GM23338 (cell line): Measurements from ENCODE around the gene CLEC4E. TPM values are rescaled to one million over a fixed set of nuclear protein-coding genes. Genes with fewer than 3 reads are reported as not detected.
A peak's percentile ranks its signal among the peaks of the same experiment; 100 is the strongest.
"Not testable (repeated sequence)": the region's sequence is repeated elsewhere in the genome, so short reads cannot be mapped to it uniquely, and the experiment has no call there.

ENCODE experiments used
- ATAC-seq: fragments of 200-7000 bp; cut with Tn5 transposase; 3 replicates; pipeline ENCODE4 v1.9.1; 2020
- DNase-seq: peaks from one replicate; pipeline ENCODE4 v3.0.0-alpha.2; 2015; ENCODE audit warnings: low spot score
- H2AFZ ChIP-seq: fragments of 200-600 bp; sonication (generic); 2 replicates; pipeline ENCODE4 v1.8.0; 2016; ENCODE audit warnings: antibody characterized with exemption, mild to moderate bottlenecking, moderate library complexity
- H3F3A ChIP-seq: fragments of 200-600 bp; sonication (generic); replicated peaks from 2 replicates; pipeline ENCODE4 v1.8.0; 2017; ENCODE audit warnings: antibody characterized with exemption, mixed run types, low read depth
- H3K27ac ChIP-seq: fragments of 200-600 bp; sonication (generic); 2 replicates; pipeline ENCODE4 v1.6.1; 2016; ENCODE audit warnings: low read depth
- H3K27me3 ChIP-seq: fragments of 200-600 bp; sonication (generic); 2 replicates; pipeline ENCODE4 v1.8.0; 2016; ENCODE audit warnings: mild to moderate bottlenecking, mixed run types, moderate library complexity; ENCODE audit not compliant: insufficient read depth
- H3K36me3 ChIP-seq: fragments of 200-600 bp; sonication (generic); 2 replicates; pipeline ENCODE4 v1.8.0; 2016; ENCODE audit warnings: mild to moderate bottlenecking; ENCODE audit not compliant: insufficient read depth
- H3K4me1 ChIP-seq: fragments of 200-600 bp; sonication (generic); 2 replicates; pipeline ENCODE4 v1.8.0; 2016; ENCODE audit warnings: mild to moderate bottlenecking, moderate library complexity; ENCODE audit not compliant: insufficient read depth
- H3K4me2 ChIP-seq: fragments of 200-600 bp; sonication (generic); 2 replicates; pipeline ENCODE4 v1.7.1; 2017; ENCODE audit warnings: mixed run types
- H3K4me3 ChIP-seq: fragments of 200-600 bp; sonication (generic); 2 replicates; pipeline ENCODE4 v1.6.1; 2016; ENCODE audit warnings: mixed run types
- H3K79me2 ChIP-seq: fragments of 200-600 bp; sonication (generic); replicated peaks from 2 replicates; pipeline ENCODE4 v1.8.0; 2017; ENCODE audit warnings: mild to moderate bottlenecking; ENCODE audit not compliant: insufficient read depth
- H3K9me2 ChIP-seq: fragments of 200-600 bp; sonication (generic); 2 replicates; pipeline ENCODE4 v1.8.0; 2017; ENCODE audit not compliant: insufficient read depth
- H4K20me1 ChIP-seq: fragments of 200-600 bp; sonication (generic); replicated peaks from 2 replicates; pipeline ENCODE4 v1.8.0; 2017; ENCODE audit warnings: mild to moderate bottlenecking; ENCODE audit not compliant: insufficient read depth
- H3K27ac Mint-ChIP-seq: 2 replicates; pipeline ENCODE4 v1.8.0; 2020; ENCODE audit warnings: inconsistent platforms, mild to moderate bottlenecking, moderate library complexity, mixed read lengths
- H3K27me3 Mint-ChIP-seq: 3 replicates; pipeline ENCODE4 v1.8.0; 2022; ENCODE audit warnings: low read depth, mild to moderate bottlenecking, moderate library complexity, mixed read lengths, inconsistent platforms; ENCODE audit not compliant: insufficient read depth, poor library complexity
- H3K36me3 Mint-ChIP-seq: 3 replicates; pipeline ENCODE4 v1.8.0; 2021; ENCODE audit warnings: low read depth, mild to moderate bottlenecking, inconsistent platforms, moderate library complexity, mixed read lengths
- H3K4me1 Mint-ChIP-seq: 3 replicates; pipeline ENCODE4 v1.8.0; 2020; ENCODE audit warnings: mild to moderate bottlenecking, inconsistent platforms, mixed read lengths
- H3K4me3 Mint-ChIP-seq: 3 replicates; pipeline ENCODE4 v1.8.0; 2021; ENCODE audit warnings: moderate library complexity, mild to moderate bottlenecking, inconsistent platforms, mixed read lengths
- H3K9me3 Mint-ChIP-seq: 3 replicates; pipeline ENCODE4 v1.8.0; 2020; ENCODE audit warnings: moderate library complexity, mild to moderate bottlenecking, inconsistent platforms, mixed read lengths
- CREB1 ChIP-seq: fragments of 250-450 bp; sonication (Bioruptor Pico); IDR thresholded peaks from 2 replicates; pipeline ENCODE4 v1.5.0; 2020; ENCODE audit warnings: low read depth, mild to moderate bottlenecking, moderate library complexity
- EZH2phosphoT487 ChIP-seq: fragments of 200-600 bp; sonication (generic); IDR thresholded peaks from one replicate; pipeline ENCODE4 v1.8.1; 2018; ENCODE audit warnings: antibody characterized with exemption; ENCODE audit not compliant: unreplicated experiment
- POLR2AphosphoS5 ChIP-seq: IDR thresholded peaks from 2 replicates; pipeline ENCODE4 v1.6.1; 2016; ENCODE audit warnings: antibody characterized with exemption, low read depth
- REST ChIP-seq: IDR thresholded peaks from one replicate; pipeline ENCODE4 v1.6.1; 2018; ENCODE audit warnings: antibody characterized with exemption; ENCODE audit not compliant: unreplicated experiment
- polyA plus RNA-seq: library from polyadenylated mRNA; unstranded; fragments of >200 nt; fragmentation: Nextera tagmentation; extraction: Ambion mirVana; gene quantifications from 2 replicates; pipeline ENCODE4 v1.2.1, GENCODE V29; 2016
- total RNA-seq: library from RNA; depleted of rRNA; stranded (reverse); fragments of >200 nt; shearing (Covaris generic); gene quantifications from 2 replicates; pipeline ENCODE4 v1.2.3, GENCODE V29; 2014
- TF ChIP-seq, protein P1 (sequence below), 2 experiments: fragments of 200-600 bp in 1 of 2; sonication (generic) in 1 of 2; conservative IDR thresholded peaks; 2 replicates each; pipeline versions ENCODE4 v1.5.1 to v1.6.1; 2016 to 2017; ENCODE audit warnings: antibody characterized with exemption in 2 of 2, low read depth in 2 of 2, mild to moderate bottlenecking in 2 of 2, moderate library complexity in 1 of 2
- TF ChIP-seq, protein P2 (sequence below): IDR thresholded peaks from 2 replicates; pipeline ENCODE4 v1.6.1; 2016; ENCODE audit warnings: antibody characterized with exemption
- TF ChIP-seq, protein P3 (sequence below): fragments of 250-450 bp; sonication (Bioruptor Pico); IDR thresholded peaks from 2 replicates; pipeline ENCODE4 v1.5.0; 2020; ENCODE audit warnings: mild to moderate bottlenecking, moderate library complexity

Gene CLEC4E
- total and polyA plus RNA-seq, 2 experiments from 2014 or later: not detected

- TF ChIP-seq REST (no peak), EZH2phosphoT487 (no peak)
These were observed 49.0 kb upstream of the CLEC4E start (continued) for GRCh38 chr12:8589679-8590078.

DNA sequence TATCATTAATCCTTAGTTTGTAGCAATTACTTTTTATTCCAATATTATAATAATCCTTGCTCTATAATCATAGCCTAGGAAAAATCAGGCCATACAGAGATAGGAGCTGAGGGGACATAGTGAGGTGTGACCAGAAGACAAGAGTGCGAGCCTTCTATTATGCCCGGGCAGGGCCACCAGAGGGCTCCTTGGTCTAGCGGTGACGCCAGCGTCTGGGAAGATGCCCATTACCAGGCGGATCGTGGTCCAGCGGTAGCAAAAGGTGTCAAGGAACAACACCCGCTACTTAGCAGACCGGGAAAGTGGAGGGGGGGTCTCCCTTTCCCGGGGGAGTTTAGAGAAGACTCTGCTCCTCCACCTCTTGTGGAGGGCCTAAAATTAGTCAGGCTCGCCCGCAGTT lies 43.8 kb upstream of the CLEC4E start:
- H3K9me2 ChIP-seq, H3K27ac ChIP-seq, H3K4me3 ChIP-seq, H4K20me1 ChIP-seq, H3K36me3 Mint-ChIP-seq, H3K4me3 Mint-ChIP-seq, H3K4me1 ChIP-seq, H3K79me2 ChIP-seq, H3K27me3 Mint-ChIP-seq, H3K27me3 ChIP-seq, H3K4me2 ChIP-seq, H3K4me1 Mint-ChIP-seq, H3F3A ChIP-seq, H2AFZ ChIP-seq, H3K9me3 Mint-ChIP-seq, H3K27ac Mint-ChIP-seq, ATAC-seq, H3K36me3 ChIP-seq: not testable (repeated sequence)
- peak; percentile 32 for DNase-seq
- TF ChIP-seq, protein P1, sequence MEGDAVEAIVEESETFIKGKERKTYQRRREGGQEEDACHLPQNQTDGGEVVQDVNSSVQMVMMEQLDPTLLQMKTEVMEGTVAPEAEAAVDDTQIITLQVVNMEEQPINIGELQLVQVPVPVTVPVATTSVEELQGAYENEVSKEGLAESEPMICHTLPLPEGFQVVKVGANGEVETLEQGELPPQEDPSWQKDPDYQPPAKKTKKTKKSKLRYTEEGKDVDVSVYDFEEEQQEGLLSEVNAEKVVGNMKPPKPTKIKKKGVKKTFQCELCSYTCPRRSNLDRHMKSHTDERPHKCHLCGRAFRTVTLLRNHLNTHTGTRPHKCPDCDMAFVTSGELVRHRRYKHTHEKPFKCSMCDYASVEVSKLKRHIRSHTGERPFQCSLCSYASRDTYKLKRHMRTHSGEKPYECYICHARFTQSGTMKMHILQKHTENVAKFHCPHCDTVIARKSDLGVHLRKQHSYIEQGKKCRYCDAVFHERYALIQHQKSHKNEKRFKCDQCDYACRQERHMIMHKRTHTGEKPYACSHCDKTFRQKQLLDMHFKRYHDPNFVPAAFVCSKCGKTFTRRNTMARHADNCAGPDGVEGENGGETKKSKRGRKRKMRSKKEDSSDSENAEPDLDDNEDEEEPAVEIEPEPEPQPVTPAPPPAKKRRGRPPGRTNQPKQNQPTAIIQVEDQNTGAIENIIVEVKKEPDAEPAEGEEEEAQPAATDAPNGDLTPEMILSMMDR (conservative IDR thresholded peaks at IDR 0.05; ENCODE audit: low read depth in 2 of 2): peak; percentile 38 to 58; a peak in 3 of 4 replicates

DNA sequence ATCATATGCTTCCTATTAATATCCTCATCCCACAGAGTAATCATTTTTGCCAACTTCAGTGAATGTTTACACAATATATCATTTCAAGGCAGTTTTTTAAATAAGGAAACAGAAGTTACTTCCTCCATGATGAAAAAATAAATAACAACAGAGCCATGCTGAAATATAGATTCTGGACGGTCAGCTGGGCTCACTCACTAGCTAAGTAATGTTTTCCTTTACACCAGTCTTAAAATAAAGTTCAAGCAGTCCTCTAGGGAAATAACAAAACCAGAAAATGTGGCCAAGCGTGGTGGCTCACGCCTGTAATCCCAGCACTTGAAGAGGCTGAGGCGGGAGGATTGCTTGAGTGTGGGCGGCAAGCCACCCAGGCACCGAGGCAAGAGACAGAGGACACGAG lies 43.3 kb upstream of the CLEC4E start:
- no peak overlapping the region for H3K4me2 ChIP-seq
- no peak overlapping the region for H2AFZ ChIP-seq
- no peak overlapping the region for H3K4me3 ChIP-seq
- Mint-ChIP-seq H3K9me3 (no peaks in the 10 kb centered on the region), H3K4me3 (no peak overlapping the region), H3K27ac (no peak overlapping the region), H3K36me3 (no peaks in the 10 kb centered on the region), H3K4me1 (no peaks in the 10 kb centered on the region), H3K27me3 (peaks cover 3% of the 10 kb centered on the region)
- H3K27ac ChIP-seq: no peak overlapping the region
- H4K20me1 ChIP-seq: no peaks in the 10 kb centered on the region
- ATAC-seq: no peak
- H3K27me3 ChIP-seq: no peaks in the 10 kb centered on the region
- no peaks in the 10 kb centered on the region for H3K9me2 ChIP-seq
- DNase-seq: no peak
- no peaks in the 10 kb centered on the region for H3K79me2 ChIP-seq
- no peaks in the 10 kb centered on the region for H3K4me1 ChIP-seq
- no peaks in the 10 kb centered on the region for H3K36me3 ChIP-seq
- H3F3A ChIP-seq: no peaks in the 10 kb centered on the region
- TF ChIP-seq POLR2AphosphoS5 (no peak), EZH2phosphoT487 (no peak), CREB1 (CRISPR knock-in tag) (no peak)
- TF ChIP-seq, protein P2, sequence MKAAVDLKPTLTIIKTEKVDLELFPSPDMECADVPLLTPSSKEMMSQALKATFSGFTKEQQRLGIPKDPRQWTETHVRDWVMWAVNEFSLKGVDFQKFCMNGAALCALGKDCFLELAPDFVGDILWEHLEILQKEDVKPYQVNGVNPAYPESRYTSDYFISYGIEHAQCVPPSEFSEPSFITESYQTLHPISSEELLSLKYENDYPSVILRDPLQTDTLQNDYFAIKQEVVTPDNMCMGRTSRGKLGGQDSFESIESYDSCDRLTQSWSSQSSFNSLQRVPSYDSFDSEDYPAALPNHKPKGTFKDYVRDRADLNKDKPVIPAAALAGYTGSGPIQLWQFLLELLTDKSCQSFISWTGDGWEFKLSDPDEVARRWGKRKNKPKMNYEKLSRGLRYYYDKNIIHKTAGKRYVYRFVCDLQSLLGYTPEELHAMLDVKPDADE: no peak
- TF ChIP-seq, protein P3, sequence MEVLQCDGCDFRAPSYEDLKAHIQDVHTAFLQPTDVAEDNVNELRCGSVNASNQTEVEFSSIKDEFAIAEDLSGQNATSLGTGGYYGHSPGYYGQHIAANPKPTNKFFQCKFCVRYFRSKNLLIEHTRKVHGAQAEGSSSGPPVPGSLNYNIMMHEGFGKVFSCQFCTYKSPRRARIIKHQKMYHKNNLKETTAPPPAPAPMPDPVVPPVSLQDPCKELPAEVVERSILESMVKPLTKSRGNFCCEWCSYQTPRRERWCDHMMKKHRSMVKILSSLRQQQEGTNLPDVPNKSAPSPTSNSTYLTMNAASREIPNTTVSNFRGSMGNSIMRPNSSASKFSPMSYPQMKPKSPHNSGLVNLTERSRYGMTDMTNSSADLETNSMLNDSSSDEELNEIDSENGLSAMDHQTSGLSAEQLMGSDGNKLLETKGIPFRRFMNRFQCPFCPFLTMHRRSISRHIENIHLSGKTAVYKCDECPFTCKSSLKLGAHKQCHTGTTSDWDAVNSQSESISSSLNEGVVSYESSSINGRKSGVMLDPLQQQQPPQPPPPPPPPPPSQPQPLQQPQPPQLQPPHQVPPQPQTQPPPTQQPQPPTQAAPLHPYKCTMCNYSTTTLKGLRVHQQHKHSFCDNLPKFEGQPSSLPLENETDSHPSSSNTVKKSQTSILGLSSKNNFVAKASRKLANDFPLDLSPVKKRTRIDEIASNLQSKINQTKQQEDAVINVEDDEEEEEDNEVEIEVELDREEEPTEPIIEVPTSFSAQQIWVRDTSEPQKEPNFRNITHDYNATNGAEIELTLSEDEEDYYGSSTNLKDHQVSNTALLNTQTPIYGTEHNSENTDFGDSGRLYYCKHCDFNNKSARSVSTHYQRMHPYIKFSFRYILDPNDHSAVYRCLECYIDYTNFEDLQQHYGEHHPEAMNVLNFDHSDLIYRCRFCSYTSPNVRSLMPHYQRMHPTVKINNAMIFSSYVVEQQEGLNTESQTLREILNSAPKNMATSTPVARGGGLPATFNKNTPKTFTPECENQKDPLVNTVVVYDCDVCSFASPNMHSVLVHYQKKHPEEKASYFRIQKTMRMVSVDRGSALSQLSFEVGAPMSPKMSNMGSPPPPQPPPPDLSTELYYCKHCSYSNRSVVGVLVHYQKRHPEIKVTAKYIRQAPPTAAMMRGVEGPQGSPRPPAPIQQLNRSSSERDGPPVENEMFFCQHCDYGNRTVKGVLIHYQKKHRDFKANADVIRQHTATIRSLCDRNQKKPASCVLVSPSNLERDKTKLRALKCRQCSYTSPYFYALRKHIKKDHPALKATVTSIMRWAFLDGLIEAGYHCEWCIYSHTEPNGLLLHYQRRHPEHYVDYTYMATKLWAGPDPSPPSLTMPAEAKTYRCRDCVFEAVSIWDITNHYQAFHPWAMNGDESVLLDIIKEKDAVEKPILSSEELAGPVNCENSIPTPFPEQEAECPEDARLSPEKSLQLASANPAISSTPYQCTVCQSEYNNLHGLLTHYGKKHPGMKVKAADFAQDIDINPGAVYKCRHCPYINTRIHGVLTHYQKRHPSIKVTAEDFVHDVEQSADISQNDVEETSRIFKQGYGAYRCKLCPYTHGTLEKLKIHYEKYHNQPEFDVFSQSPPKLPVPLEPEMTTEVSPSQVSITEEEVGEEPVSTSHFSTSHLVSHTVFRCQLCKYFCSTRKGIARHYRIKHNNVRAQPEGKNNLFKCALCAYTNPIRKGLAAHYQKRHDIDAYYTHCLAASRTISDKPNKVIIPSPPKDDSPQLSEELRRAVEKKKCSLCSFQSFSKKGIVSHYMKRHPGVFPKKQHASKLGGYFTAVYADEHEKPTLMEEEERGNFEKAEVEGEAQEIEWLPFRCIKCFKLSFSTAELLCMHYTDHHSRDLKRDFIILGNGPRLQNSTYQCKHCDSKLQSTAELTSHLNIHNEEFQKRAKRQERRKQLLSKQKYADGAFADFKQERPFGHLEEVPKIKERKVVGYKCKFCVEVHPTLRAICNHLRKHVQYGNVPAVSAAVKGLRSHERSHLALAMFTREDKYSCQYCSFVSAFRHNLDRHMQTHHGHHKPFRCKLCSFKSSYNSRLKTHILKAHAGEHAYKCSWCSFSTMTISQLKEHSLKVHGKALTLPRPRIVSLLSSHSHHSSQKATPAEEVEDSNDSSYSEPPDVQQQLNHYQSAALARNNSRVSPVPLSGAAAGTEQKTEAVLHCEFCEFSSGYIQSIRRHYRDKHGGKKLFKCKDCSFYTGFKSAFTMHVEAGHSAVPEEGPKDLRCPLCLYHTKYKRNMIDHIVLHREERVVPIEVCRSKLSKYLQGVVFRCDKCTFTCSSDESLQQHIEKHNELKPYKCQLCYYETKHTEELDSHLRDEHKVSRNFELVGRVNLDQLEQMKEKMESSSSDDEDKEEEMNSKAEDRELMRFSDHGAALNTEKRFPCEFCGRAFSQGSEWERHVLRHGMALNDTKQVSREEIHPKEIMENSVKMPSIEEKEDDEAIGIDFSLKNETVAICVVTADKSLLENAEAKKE (CRISPR knock-in tag): no peak
